ENCODE results near the gene UPF1. TPM values are rescaled to one million over a fixed set of nuclear protein-coding genes. Genes with fewer than 3 reads are reported as not detected.

The UPF1 gene
- total RNA-seq, 2 experiments from 2014 or later = 77.2 to 113 TPM

DNA sequence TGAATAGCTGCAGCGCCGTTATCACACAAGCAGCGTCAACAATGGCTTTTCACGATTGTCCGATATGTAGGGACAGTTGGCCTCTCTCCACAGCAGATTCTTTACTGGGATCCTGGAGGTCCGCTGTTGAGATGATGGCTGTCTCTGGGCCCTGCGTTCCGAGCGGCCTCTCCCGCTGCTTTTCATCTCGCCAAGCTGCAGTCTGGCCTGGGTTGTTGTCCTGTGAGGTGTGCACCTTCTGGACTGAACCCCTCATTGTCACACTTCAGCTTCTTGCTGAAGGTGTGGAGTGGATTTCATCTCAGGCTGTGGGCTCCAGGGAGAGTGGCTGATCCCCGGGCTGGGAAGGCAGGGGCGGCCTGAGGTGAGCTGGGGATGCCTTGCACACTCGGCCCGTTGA, 9.6 kb downstream of the UPF1 start:
- CTCF ChIA-PET (ENCODE audit: unreplicated experiment) = no interaction called here
- no peak overlapping the region for H3K27ac ChIP-seq (ENCODE audit: low read depth, low read length, poor library complexity, severe bottlenecking)
- TF ChIP-seq, protein P1, sequence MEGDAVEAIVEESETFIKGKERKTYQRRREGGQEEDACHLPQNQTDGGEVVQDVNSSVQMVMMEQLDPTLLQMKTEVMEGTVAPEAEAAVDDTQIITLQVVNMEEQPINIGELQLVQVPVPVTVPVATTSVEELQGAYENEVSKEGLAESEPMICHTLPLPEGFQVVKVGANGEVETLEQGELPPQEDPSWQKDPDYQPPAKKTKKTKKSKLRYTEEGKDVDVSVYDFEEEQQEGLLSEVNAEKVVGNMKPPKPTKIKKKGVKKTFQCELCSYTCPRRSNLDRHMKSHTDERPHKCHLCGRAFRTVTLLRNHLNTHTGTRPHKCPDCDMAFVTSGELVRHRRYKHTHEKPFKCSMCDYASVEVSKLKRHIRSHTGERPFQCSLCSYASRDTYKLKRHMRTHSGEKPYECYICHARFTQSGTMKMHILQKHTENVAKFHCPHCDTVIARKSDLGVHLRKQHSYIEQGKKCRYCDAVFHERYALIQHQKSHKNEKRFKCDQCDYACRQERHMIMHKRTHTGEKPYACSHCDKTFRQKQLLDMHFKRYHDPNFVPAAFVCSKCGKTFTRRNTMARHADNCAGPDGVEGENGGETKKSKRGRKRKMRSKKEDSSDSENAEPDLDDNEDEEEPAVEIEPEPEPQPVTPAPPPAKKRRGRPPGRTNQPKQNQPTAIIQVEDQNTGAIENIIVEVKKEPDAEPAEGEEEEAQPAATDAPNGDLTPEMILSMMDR (conservative IDR thresholded peaks at IDR 0.05; ENCODE audit: low read length) = no peak
- no peak for TF ChIP-seq EZH2phosphoT487 (IDR thresholded peaks at IDR 0.05; ENCODE audit: borderline replicate concordance, low read depth, low read length)
- no peaks in the 10 kb centered on the region for H3K9me3 ChIP-seq (ENCODE audit: low read length)
- H3K9me2 ChIP-seq (ENCODE audit: insufficient read depth, low read length) = no peaks in the 10 kb centered on the region
- H3K4me3 ChIP-seq (ENCODE audit: low read depth, low read length, poor library complexity, severe bottlenecking) = no peak overlapping the region
- no peak overlapping the region for H2AFZ ChIP-seq (ENCODE audit: low read length)
- H3K79me2 ChIP-seq (ENCODE audit: insufficient read depth, low read depth, low read length) = peaks cover 99% of the 10 kb centered on the region
- POLR2A ChIA-PET = no interaction called here
- intact Hi-C loops (cut with micrococcal nuclease; ENCODE audit: unreplicated experiment) = no loop called here
- H4K20me1 ChIP-seq (ENCODE audit: insufficient read depth, low read length) = peaks cover 28% of the 10 kb centered on the region
- no TSS peak for BruUV-seq (replicated peaks)
- DNase-seq (ENCODE audit: low spot score) = no peak
- no peak overlapping the region for H3K4me2 ChIP-seq (ENCODE audit: low read length)
- peaks cover 93% of the 10 kb centered on the region for H3K36me3 ChIP-seq (ENCODE audit: insufficient read depth, low read length)
- H3K4me1 ChIP-seq (ENCODE audit: insufficient read depth, low read length, poor library complexity, severe bottlenecking) = no peaks in the 10 kb centered on the region

DNA sequence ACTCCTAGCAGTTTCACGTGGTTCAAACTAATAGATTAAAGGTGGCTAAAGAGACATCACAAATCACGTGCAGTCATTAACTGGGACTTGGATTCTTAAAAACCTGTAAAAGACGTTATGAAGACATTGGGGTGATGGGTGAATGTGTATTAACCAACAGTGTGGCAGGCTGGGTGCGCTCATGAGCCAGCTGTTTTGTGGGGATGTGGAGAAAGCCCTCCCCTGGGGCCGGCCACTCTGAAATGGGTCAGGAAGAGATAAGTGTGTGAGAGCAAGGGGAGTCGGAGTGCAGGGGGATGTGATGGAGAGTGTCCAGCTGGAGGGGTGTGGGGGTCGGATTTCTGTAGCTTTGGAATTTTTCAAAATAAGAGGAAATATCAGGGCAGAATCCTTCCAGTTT, 10.4 kb downstream of the UPF1 start:
- Histone ChIP-seq H3K4me2 (ENCODE audit: low read length) (0 out of 2 replicates have a peak overlapping the region, but pooled peaks have one; percentile 5), H2AFZ (ENCODE audit: low read length) (no peak overlapping the region), H3K27ac (ENCODE audit: low read depth, low read length, poor library complexity, severe bottlenecking) (no peak overlapping the region), H3K9me2 (ENCODE audit: insufficient read depth, low read length) (no peaks in the 10 kb centered on the region), H3K4me1 (ENCODE audit: insufficient read depth, low read length, poor library complexity, severe bottlenecking) (no peaks in the 10 kb centered on the region), H3K4me3 (ENCODE audit: low read depth, low read length, poor library complexity, severe bottlenecking) (no peak overlapping the region), H3K79me2 (ENCODE audit: insufficient read depth, low read depth, low read length) (peaks cover 96% of the 10 kb centered on the region), H3K36me3 (ENCODE audit: insufficient read depth, low read length) (peaks cover 91% of the 10 kb centered on the region), H4K20me1 (ENCODE audit: insufficient read depth, low read length) (peaks cover 26% of the 10 kb centered on the region), H3K9me3 (ENCODE audit: low read length) (no peaks in the 10 kb centered on the region)
- BruUV-seq (replicated peaks) = no TSS peak
- ChIA-PET POLR2A (no interaction called here), CTCF (ENCODE audit: unreplicated experiment) (no interaction called here)
- intact Hi-C loops (cut with micrococcal nuclease; ENCODE audit: unreplicated experiment) = no loop called here
- TF ChIP-seq, protein P1 (conservative IDR thresholded peaks at IDR 0.05; ENCODE audit: low read length) = no peak
- no peak for TF ChIP-seq EZH2phosphoT487 (IDR thresholded peaks at IDR 0.05; ENCODE audit: borderline replicate concordance, low read depth, low read length)
- no peak for DNase-seq (ENCODE audit: low spot score)

DNA sequence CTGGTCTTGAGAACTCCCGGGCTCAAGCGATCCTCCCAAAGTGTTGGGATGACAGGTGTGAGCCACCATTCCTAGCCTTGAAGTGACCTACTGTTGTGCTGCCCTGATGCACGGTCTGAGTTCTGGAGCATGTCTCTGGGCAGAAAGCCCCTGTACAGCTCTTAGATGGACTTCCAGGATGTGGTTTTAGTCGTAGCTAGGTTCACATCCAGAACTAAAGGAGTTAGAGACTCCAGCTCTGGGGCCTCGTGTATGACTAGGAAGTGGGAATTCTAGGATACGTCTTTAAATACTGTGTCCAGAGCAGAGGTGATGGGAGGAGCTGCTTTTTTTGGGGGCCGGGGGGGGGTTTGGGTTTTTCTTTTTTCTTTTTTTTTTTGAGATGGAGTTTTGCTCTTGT, 12.2 kb downstream of the UPF1 start:
- Histone ChIP-seq H2AFZ (ENCODE audit: low read length) (no peak overlapping the region), H3K4me2 (ENCODE audit: low read length) (no peak overlapping the region), H3K36me3 (ENCODE audit: insufficient read depth, low read length) (peaks cover 91% of the 10 kb centered on the region), H3K79me2 (ENCODE audit: insufficient read depth, low read depth, low read length) (peaks cover 96% of the 10 kb centered on the region), H3K4me1 (ENCODE audit: insufficient read depth, low read length, poor library complexity, severe bottlenecking) (peaks cover 8% of the 10 kb centered on the region), H3K9me2 (ENCODE audit: insufficient read depth, low read length) (no peaks in the 10 kb centered on the region), H3K9me3 (ENCODE audit: low read length) (no peaks in the 10 kb centered on the region), H3K27ac (ENCODE audit: low read depth, low read length, poor library complexity, severe bottlenecking) (no peak overlapping the region), H3K4me3 (ENCODE audit: low read depth, low read length, poor library complexity, severe bottlenecking) (no peak overlapping the region), H4K20me1 (ENCODE audit: insufficient read depth, low read length) (peaks cover 26% of the 10 kb centered on the region; the same call in 1 of the 2 replicates)
- intact Hi-C loops (cut with micrococcal nuclease; ENCODE audit: unreplicated experiment) = no loop called here
- no peak for DNase-seq (ENCODE audit: low spot score)
- TF ChIP-seq, protein P1 (conservative IDR thresholded peaks at IDR 0.05; ENCODE audit: low read length) = no peak
- no peak for TF ChIP-seq EZH2phosphoT487 (IDR thresholded peaks at IDR 0.05; ENCODE audit: borderline replicate concordance, low read depth, low read length)
- CTCF ChIA-PET (ENCODE audit: unreplicated experiment) = no interaction called here
- no TSS peak for BruUV-seq (replicated peaks)
- POLR2A ChIA-PET = interaction anchor here (0.7 kb wide), 1 partner anchor 222 kb away, joined by 8 read pairs; no protein-coding TSS in a partner anchor

Data from OCI-LY7 (cell line).